ENCODE data around the gene ANKRD24.
A peak's percentile ranks its signal among the peaks of the same experiment; 100 is the strongest.
"Not testable (repeated sequence)": the region's sequence is repeated elsewhere in the genome, so short reads cannot be mapped to it uniquely, and the experiment has no call there.

ANKRD24 gene

DNA sequence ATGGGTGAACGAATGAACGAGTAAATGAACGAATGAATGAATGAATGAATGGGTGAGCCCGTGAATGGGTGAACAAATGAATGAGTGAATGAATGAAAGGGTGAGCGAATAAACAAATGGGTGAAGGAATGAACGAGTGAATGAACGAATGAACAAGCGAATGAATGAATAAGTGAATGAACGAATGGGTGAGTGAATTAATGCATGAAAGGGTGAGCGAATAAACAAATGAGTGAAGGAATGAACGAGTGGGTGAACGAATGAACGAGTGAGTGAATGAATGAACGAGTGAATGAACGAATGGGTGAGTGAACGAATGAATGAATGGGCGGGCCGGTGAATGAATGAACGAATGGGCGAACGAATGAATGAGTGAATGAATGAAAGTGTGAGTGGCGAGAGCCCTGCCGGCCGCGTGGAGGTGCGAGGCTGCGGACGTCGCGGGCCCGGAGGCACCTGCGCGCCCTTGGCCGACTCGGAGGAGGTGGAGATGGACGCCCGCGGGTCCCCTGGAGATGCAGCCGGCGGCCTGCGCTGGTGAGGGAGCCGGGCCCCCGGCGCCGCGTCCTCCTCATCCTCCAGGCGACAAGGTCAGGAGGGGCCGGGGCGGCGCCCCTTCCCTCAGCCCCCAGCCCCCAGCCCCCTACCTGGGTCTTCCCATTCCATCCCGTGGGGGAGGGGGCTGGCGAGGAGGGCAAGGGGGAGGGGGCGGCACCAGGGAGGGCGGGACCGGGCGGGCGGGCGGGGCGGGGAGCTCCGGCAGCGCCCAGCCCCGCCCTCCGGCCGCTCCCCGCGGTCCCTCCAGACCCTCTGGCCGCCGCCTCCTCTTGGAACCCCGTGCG lies 15.4 kb downstream of the ANKRD24 start:
- DNase-seq (ENCODE audit: low spot score) = no peak

- peak; percentile 64 for DNase-seq (ENCODE audit: low spot score)
Observed at GRCh38 chr19:4198467-4199126, 16.1 kb downstream of the ANKRD24 start.

DNA sequence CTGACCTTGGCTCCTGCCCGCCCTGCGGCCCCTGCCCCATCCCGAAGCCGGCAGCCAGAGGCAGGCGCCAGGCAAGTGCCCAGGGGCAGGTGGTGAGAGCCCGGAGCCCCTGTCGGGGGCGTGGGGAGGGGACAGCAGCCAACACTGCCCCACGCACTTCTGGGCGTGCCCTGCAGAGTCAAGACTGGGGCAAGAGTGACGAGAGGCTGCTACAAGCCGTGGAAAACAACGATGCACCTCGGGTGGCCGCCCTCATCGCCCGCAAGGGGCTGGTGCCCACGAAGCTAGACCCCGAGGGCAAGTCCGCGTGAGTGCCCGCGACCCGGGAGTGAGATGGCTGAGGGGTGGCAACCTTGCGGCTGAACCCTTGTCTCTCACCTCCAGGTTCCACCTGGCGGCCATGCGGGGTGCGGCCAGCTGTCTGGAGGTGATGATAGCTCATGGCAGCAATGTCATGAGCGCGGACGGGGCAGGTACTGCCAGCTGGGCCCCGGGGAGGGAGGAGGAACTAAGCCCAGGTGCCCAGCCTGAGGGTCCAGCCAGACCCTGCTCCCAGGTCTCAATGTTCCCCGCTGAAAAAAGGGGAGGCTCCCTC lies 17.3 kb downstream of the ANKRD24 start:
- no peak for DNase-seq (ENCODE audit: low spot score)

GRCh38 chr19:4200940-4201542 lies 18.6 kb downstream of the ANKRD24 start:
- no peak for DNase-seq (ENCODE audit: low spot score)

DNA sequence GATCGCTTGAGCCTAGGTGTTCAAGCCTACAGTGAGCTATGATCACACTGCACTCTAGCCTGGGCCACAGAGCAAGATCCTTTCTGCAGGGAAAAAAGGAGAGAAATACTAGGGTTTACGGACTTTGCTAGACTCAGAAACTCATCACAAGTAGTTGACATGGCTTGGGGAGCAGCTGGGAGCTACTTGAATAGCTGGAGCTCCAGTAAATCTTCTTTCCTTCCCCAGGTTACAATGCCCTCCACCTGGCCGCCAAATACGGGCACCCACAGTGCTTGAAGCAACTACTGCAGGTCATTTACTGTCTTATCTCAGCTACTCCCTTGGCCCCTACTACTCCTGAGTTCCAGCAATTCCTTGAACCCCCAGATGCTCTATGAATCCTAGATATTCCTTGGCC lies 19.3 kb downstream of the ANKRD24 start:
- DNase-seq (ENCODE audit: low spot score) = no peak

GRCh38 chr19:4206818-4207484 lies 24.5 kb downstream of the ANKRD24 start:
- no peak for DNase-seq (ENCODE audit: low spot score)

DNA sequence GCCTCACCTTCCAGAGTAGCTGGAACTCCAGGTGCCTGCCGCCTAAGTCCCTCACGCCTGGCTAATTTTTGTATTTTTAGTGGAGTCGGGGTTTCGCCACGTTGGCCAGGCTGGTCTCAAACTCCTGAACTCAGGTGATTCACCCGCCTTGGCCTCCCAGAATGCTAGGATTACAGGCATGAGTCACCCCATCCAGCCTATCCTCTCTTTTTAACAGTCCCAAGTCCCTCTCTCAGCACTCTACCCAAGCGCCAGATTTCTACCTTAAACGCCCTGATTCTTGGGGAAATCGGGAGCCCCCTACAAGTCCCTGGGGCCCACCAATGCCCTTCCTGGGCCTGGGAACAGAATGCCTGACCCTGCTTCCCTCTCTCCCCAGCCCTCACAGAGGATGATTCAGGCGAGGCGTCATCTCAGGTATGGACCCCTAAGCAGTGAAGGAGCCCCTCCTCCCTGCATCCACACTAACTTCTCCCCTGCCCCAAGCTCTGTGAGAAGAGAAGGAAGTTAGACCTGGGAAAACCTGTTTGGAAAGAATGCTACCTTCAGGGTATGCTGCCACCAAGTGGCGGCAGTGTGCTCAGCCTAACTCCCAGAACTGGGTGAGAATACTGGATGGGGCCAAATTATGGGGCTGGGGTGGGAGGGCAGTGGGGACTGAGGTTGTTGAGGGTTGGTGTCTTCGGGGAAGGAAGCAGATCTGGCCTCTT lies 26.1 kb downstream of the ANKRD24 start:
- DNase-seq (ENCODE audit: low spot score) = no peak

DNA sequence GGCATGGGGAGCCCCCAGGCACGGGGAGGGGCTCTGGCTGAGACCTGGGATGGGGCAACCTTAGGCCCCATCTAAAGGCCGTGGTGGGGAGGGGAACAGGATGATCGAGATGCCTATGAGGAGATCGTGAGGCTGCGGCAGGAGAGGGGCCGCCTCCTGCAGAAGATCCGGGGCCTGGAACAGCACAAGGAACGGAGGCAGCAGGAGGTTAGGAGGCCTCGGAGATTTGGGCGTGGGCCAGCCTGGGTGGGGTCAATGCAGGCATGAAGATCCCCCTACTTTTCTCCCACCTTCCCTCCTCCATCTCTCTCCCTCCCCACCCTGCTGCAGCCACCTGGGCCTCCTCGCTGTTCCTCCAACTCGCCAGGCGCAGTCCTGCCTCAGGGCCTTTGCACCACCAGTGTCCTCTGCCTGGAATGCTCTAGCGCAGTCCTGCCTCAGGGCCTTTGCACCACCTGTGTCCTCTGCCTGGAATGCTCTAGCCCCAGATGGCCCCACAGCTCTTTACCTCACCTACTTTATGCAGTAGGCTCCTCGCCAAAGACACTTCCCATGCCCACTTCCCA lies 27.8 kb downstream of the ANKRD24 start:
- DNase-seq (ENCODE audit: low spot score) = no peak

DNA sequence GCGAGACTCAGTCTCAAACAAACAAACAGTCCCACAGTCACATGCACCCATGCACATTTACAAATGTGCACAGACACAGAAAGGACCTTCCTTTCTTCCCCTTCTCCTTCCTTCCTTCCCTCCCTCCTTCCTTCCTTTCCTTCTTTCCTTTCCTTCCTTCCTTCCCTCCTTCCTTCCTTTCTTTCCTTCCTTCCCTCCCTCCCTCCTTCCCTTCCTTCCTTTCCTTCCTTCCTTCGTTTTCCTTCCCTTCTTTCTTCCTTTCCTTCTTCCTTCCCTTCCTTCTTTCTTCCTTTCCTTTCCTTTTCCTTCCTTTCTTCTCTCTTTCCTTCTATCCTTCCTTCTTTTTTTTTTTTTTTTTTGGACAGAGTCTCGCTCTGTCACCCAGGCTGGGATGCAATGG lies 30.6 kb downstream of the ANKRD24 start:
- DNase-seq (ENCODE audit: low spot score) = no peak

DNA sequence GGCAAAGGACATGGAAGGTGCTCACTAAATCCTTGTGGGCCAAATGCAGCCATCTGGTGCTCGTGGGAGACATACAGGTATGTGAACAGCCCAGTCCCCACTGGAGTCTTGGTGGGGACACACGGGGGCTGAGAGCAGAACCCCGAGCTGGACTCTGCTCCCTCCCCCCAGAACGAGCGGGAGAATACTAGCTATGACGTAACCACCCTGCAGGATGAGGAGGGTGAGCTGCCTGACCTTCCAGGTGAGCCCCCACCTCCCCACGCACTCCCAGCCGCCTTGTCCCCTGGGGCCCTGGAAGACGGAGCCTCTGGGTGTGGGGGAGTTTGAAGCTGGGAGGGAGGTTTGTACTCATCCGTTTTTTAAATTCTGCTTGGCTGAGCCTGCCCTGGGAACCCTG lies 33.3 kb downstream of the ANKRD24 start:
- DNase-seq (ENCODE audit: low spot score) = no peak

DNA sequence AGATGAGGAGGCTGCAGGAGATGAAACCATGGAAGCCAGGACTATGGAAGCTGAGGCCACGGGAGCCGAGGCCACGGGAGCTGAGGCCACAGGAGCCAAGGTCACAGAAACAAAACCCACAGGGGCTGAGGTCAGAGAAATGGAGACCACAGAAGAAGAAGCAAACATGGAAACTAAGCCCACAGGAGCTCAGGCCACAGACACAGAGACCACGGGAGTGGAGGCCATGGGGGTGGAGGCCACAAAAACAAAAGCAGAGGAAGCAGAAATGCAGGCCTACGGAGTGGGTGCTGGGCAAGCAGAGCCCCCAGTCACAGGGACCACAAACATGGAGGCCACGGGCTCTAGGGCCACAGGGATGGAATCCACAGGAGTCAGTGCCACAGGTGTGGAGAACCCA lies 34.4 kb downstream of the ANKRD24 start:
- no peak for DNase-seq (ENCODE audit: low spot score)

DNA sequence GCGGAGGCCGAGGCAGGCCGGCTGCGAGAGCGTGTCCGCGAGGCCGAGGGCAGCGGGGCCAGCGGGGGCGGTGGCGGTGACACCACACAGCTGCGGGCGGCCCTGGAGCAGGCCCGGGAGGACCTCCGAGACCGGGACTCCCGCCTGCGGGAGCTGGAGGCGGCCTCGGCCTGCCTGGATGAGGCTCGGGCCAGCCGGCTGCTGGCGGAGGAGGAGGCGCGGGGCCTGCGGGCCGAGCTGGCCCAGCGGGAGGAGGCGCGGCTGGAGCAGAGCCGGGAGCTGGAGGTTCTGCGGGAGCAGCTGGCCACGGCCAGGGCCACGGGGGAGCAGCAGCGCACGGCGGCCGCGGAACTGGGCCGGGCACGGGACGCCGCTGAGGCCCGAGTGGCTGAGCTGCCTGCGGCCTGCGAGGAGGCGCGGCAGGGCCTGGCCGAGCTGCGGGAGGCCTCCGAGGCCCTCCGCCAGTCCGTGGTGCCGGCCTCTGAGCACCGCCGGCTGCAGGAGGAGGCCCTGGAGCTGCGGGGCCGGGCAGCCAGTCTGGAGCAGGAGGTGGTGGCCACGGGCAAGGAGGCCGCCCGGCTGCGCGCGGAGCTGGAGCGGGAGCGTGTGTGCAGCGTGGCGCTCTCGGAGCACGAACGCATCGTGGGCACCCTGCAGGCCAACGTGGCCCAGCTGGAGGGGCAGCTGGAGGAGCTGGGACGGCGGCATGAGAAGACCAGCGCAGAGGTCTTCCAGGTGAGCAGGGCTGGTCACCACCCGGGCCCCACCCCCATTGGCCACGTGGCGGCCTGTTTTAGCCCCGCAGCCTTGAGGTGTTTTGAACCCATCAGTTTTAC lies 35.2 kb downstream of the ANKRD24 start:
- no peak for DNase-seq (ENCODE audit: low spot score)

- not testable (repeated sequence) for DNase-seq (ENCODE audit: low spot score)
Observed at GRCh38 chr19:4218523-4218922, 36.0 kb downstream of the ANKRD24 start.

GRCh38 chr19:4220188-4220587 lies 37.7 kb downstream of the ANKRD24 start:
- no peak for DNase-seq (ENCODE audit: low spot score)

DNA sequence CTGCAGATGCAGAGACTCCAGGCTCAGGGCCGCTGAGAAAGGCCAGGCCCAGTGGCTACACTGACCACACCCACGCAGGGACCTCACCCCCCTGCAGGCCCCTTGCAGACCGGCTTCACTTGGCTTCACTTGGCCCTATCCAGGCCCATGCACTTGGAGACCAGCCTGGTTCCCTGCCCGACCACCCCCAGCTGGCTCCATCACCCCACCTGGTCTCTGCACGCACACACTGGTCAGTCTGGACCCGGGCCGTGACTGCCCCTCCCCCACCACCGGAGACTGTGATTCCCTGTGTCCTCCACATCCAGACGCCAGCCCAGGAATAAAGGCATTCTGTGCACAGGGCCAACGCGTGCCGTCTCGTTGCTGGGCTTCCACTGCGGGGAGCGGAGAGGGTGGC lies 42.0 kb downstream of the ANKRD24 start:
- no peak for DNase-seq (ENCODE audit: low spot score)

- DNase-seq (ENCODE audit: low spot score) = no peak
Observed at GRCh38 chr19:4225885-4226284, 43.4 kb downstream of the ANKRD24 start.

GRCh38 chr19:4227771-4228170 lies 45.3 kb downstream of the ANKRD24 start:
- DNase-seq (ENCODE audit: low spot score) = no peak

GRCh38 chr19:4228765-4229178 lies 46.3 kb downstream of the ANKRD24 start:
- no peak for DNase-seq (ENCODE audit: low spot score)

DNA sequence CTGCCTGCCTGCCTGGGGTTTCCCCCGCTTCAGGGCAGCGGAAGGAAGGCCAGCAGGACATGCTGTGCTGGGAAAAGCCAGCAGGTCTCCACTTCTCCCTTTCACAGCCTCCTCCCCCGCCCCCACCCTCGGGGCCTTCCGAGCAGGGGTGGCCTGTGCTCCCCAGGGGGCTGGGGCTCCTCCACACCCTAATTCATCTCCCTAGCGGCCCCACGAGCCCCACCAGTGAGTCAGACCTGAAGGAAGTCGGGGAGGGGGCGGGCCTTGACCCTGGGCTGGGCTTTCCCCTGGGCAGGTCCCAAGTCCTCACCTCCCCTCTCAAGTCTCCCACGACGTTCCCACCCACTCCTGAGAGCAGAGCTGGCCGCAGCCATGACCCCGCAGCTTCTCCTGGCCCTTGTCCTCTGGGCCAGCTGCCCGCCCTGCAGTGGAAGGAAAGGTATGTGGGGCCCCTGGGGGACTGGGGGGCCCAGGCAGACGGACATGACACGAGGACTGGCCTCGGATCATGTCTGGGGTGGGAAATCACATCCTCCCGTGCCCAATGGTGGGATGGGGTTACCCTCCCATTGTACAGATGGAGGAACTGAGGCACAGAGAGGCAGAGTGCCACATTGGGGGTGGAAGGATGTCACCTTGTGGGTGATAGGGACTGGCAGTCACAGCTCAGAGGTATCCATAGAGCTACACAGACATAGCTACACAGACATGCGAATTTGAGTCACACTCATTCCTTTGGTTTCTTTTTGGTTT lies 46.9 kb downstream of the ANKRD24 start, which contains the start of gene EBI3:
Gene EBI3, plus strand, starts transcription at position 345 of the 753 bp plus-strand sequence. Its CDS starts 28 bp downstream, at position 373.
- no peak for DNase-seq (ENCODE audit: low spot score)
